ENCODE results near the gene CHIC2.

GRCh38 chr4:54107951-54108748 lies 43.7 kb upstream of the CHIC2 start:
- no peak for TF ChIP-seq GATA2 (IDR thresholded peaks at IDR 0.05; ENCODE audit: low read depth, low read length)
- TF ChIP-seq GATA3 (IDR thresholded peaks at IDR 0.05; ENCODE audit: low read depth, low read length), result no peak

Measured in SH-SY5Y (cell line).